ENCODE data around the gene ZNF561. TPM values are rescaled to one million over a fixed set of nuclear protein-coding genes. Genes with fewer than 3 reads are reported as not detected.

ZNF561 gene
- total RNA-seq, 1 donor from 2014 or later, result 86.2 TPM

- no peak for DNase-seq (ENCODE audit: extremely low spot score, unreplicated experiment)
- H3K4me1 Mint-ChIP-seq (ENCODE audit: unreplicated experiment), result no peaks in the 10 kb centered on the region
- no peak overlapping the region for H3K27ac Mint-ChIP-seq
- H3K36me3 Mint-ChIP-seq, result peaks cover 61% of the 10 kb centered on the region
- H3K9me3 Mint-ChIP-seq, result peaks cover 20% of the 10 kb centered on the region
- no peak for TF ChIP-seq CTCF (conservative IDR thresholded peaks at IDR 0.05)
- H3K4me3 Mint-ChIP-seq, result no peak overlapping the region
- no peaks in the 10 kb centered on the region for H3K27me3 Mint-ChIP-seq
Measured at GRCh38 chr19:9650345-9650744, 29.3 kb upstream of the ZNF561 start.

GRCh38 chr19:9645472-9645871 is 24.4 kb upstream of the ZNF561 start:
- DNase-seq (ENCODE audit: extremely low spot score, unreplicated experiment), result no peak
- Mint-ChIP-seq H3K9me3 (peaks cover 4% of the 10 kb centered on the region), H3K27ac (no peak overlapping the region), H3K36me3 (peaks cover 33% of the 10 kb centered on the region), H3K4me3 (no peak overlapping the region), H3K4me1 (ENCODE audit: unreplicated experiment) (no peaks in the 10 kb centered on the region), H3K27me3 (no peaks in the 10 kb centered on the region)
- TF ChIP-seq CTCF (conservative IDR thresholded peaks at IDR 0.05), result no peak

- H3K9me3 Mint-ChIP-seq, result peaks cover 4% of the 10 kb centered on the region
- no peak for DNase-seq (ENCODE audit: extremely low spot score, unreplicated experiment)
Measured at GRCh38 chr19:9644472-9644871, 23.4 kb upstream of the ZNF561 start.

GRCh38 chr19:9641810-9642209 is 20.8 kb upstream of the ZNF561 start:
- no peak overlapping the region for H3K27ac Mint-ChIP-seq
- H3K9me3 Mint-ChIP-seq, result no peaks in the 10 kb centered on the region
- no peak overlapping the region for H3K4me3 Mint-ChIP-seq
- no peak for DNase-seq (ENCODE audit: extremely low spot score, unreplicated experiment)
- no peaks in the 10 kb centered on the region for H3K4me1 Mint-ChIP-seq (ENCODE audit: unreplicated experiment)
- no peaks in the 10 kb centered on the region for H3K27me3 Mint-ChIP-seq
- peaks cover 15% of the 10 kb centered on the region for H3K36me3 Mint-ChIP-seq
- TF ChIP-seq CTCF (conservative IDR thresholded peaks at IDR 0.05), result no peak

More at GRCh38 chr19:9644472-9644871, 23.4 kb upstream of the ZNF561 start:
- Mint-ChIP-seq H3K4me1 (ENCODE audit: unreplicated experiment) (no peaks in the 10 kb centered on the region), H3K4me3 (no peak overlapping the region), H3K36me3 (peaks cover 24% of the 10 kb centered on the region), H3K27ac (no peak overlapping the region), H3K27me3 (no peaks in the 10 kb centered on the region)
- TF ChIP-seq CTCF (conservative IDR thresholded peaks at IDR 0.05), result no peak

- Mint-ChIP-seq H3K36me3 (peaks cover 11% of the 10 kb centered on the region), H3K4me1 (ENCODE audit: unreplicated experiment) (no peaks in the 10 kb centered on the region), H3K9me3 (no peaks in the 10 kb centered on the region), H3K4me3 (no peak overlapping the region), H3K27ac (no peak overlapping the region), H3K27me3 (no peaks in the 10 kb centered on the region)
- no peak for DNase-seq (ENCODE audit: extremely low spot score, unreplicated experiment)
- TF ChIP-seq CTCF (conservative IDR thresholded peaks at IDR 0.05), result no peak
Measured at GRCh38 chr19:9640956-9641355, 19.9 kb upstream of the ZNF561 start.

- TF ChIP-seq CTCF (conservative IDR thresholded peaks at IDR 0.05), result no peak
- H3K4me1 Mint-ChIP-seq (ENCODE audit: unreplicated experiment), result no peaks in the 10 kb centered on the region
- H3K27me3 Mint-ChIP-seq, result no peaks in the 10 kb centered on the region
- H3K4me3 Mint-ChIP-seq, result no peak overlapping the region
- DNase-seq (ENCODE audit: extremely low spot score, unreplicated experiment), result no peak
- no peak overlapping the region for H3K27ac Mint-ChIP-seq
- peaks cover 24% of the 10 kb centered on the region for H3K36me3 Mint-ChIP-seq
- H3K9me3 Mint-ChIP-seq, result no peaks in the 10 kb centered on the region
Measured at GRCh38 chr19:9636018-9636417, 15.0 kb upstream of the ZNF561 start.
